PC-9 (cell line): ENCODE results near the gene MRPL40. TPM values are rescaled to one million over a fixed set of nuclear protein-coding genes. Genes with fewer than 3 reads are reported as not detected.
A peak's percentile ranks its signal among the peaks of the same experiment; 100 is the strongest.

Experiments used
- BruUV-seq: library from RNA; stranded (reverse); fragments of 400-500 nt; replicated peaks from 2 replicates; lab custom pipeline; 2021; lab: Mats Ljungman, UMichigan
- CTCF ChIA-PET: fragments of 300-600 bp; sonication (Branson Sonifier 250); formaldehyde crosslinking; loops from one replicate; lab custom pipeline; 2022; ENCODE audit warnings: antibody characterized with exemption; lab: Charles Lee
- POLR2A ChIA-PET: fragments of 300-600 bp; sonication (Branson Sonifier 250); formaldehyde crosslinking; loops from one replicate; lab custom pipeline; 2022; ENCODE audit warnings: antibody characterized with exemption; ENCODE audit not compliant: unreplicated experiment; lab: Charles Lee
- DNase-seq, 2 experiments: peaks; one replicate each; pipeline versions ENCODE4 v3.0.0 to v3.0.0-alpha.2; 2015 to 2022; ENCODE audit warnings: mixed read lengths in 1 of 2
- H2AFZ ChIP-seq: fragments of 200-600 bp; sonication (generic); 2 replicates; pipeline ENCODE4 v1.8.1; 2017; ENCODE audit warnings: antibody characterized with exemption
- H3F3A ChIP-seq: fragments of 200-600 bp; sonication (generic); 2 replicates; pipeline ENCODE4 v1.8.1; 2017; ENCODE audit warnings: antibody characterized with exemption, mild to moderate bottlenecking, low read depth; ENCODE audit not compliant: insufficient read depth
- H3K27ac ChIP-seq: fragments of 200-600 bp; sonication (generic); 2 replicates; pipeline ENCODE4 v1.6.1; 2016; ENCODE audit warnings: mixed run types
- H3K27me3 ChIP-seq: fragments of 200-600 bp; sonication (generic); 2 replicates; pipeline ENCODE4 v1.6.1; 2016; ENCODE audit warnings: low read depth, mixed run types; ENCODE audit not compliant: insufficient read depth
- H3K36me3 ChIP-seq: fragments of 200-600 bp; sonication (generic); 2 replicates; pipeline ENCODE4 v1.6.1; 2016; ENCODE audit warnings: low read depth, mixed run types
- H3K4me1 ChIP-seq: fragments of 200-600 bp; sonication (generic); replicated peaks from 2 replicates; pipeline ENCODE4 v1.6.1; 2016; ENCODE audit warnings: mixed run types; ENCODE audit not compliant: insufficient read depth
- H3K4me2 ChIP-seq: fragments of 200-600 bp; sonication (generic); 2 replicates; pipeline ENCODE4 v1.6.1; 2017; ENCODE audit warnings: mixed run types
- H3K4me3 ChIP-seq: fragments of 200-600 bp; sonication (generic); 2 replicates; pipeline ENCODE4 v1.6.1; 2016; ENCODE audit warnings: mixed run types
- H3K79me2 ChIP-seq: fragments of 200-600 bp; sonication (generic); 2 replicates; pipeline ENCODE4 v1.6.1; 2017; ENCODE audit warnings: low read depth, mixed run types
- H3K9me2 ChIP-seq: fragments of 200-600 bp; sonication (generic); 2 replicates; pipeline ENCODE4 v1.8.1; 2017; ENCODE audit warnings: mild to moderate bottlenecking; ENCODE audit not compliant: insufficient read depth
- H3K9me3 ChIP-seq: fragments of 200-600 bp; sonication (generic); 2 replicates; pipeline ENCODE4 v1.8.1; 2016; ENCODE audit warnings: low read depth; ENCODE audit not compliant: insufficient read depth
- H4K20me1 ChIP-seq: fragments of 200-600 bp; sonication (generic); 2 replicates; pipeline ENCODE4 v1.8.1; 2017; ENCODE audit not compliant: insufficient read depth
- EZH2 ChIP-seq: fragments of 200-600 bp; sonication (generic); IDR thresholded peaks from 2 replicates; pipeline ENCODE4 v1.8.0; 2017; ENCODE audit warnings: antibody characterized with exemption, low read depth
- intact Hi-C: fragments of 100-400 bp; cut with micrococcal nuclease; formaldehyde crosslinking; loops from one replicate; pipeline ENCODE4 v1.10.0; 2022; ENCODE audit not compliant: unreplicated experiment
- total RNA-seq: library from RNA; stranded (reverse); gene quantifications from 2 replicates; pipeline ENCODE4 v1.2.3, GENCODE V29; 2021
- TF ChIP-seq, protein P1 (sequence below): fragments of 200-600 bp; sonication (generic); conservative IDR thresholded peaks from 2 replicates; pipeline ENCODE4 v1.6.1; 2017; ENCODE audit warnings: mixed run types, antibody characterized with exemption, mild to moderate bottlenecking, moderate library complexity

The MRPL40 gene
- total RNA-seq, 1 experiment from 2014 or later, result 25.1 TPM

DNA sequence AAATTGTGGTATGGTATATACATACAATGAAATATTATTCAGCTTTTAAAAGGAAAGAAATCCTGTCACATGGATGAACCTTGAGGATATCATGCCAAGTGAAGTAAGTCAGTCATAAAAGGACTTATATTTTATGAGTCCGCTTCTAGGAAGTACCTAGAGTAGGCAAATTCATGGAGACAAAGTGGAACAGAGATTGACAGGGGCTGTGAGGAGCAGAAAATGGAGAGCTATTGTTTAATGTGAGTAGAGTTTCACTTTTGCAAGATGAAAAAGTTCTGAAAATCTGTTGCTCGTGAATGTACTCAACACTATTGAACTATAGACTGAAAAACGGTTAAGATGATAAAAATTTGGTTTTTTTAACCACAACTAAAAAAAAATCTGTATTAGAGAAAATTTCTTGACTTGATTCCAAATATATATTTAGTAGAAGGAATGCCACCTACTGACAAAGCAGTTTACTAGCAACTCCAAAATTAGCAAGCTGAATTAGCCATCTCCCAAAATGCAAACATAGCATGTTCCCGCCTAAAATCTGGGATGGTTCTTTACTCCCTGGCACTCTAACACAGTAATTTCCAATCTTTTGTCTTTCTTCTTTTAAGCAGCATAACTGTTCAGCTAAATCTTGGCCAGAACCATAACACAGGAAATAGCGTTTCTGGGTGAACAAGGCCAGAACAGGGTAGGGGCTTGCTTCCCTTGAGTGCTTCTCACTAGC lies 45.1 kb downstream of the MRPL40 start:
- intact Hi-C loops, result loop anchor here (2.0 to 10.0 kb wide), 3 partner anchors 155 to 299 kb away; partner anchors contain the start of genes CLTCL1 and SLC25A1
- Histone ChIP-seq H3K27me3 (no peaks in the 10 kb centered on the region), H3F3A (no peaks in the 10 kb centered on the region), H3K9me3 (no peaks in the 10 kb centered on the region), H3K4me2 (peak overlapping the region; percentile 96), H3K79me2 (peaks cover 48% of the 10 kb centered on the region), H3K4me1 (peaks cover 15% of the 10 kb centered on the region), H4K20me1 (peaks cover 24% of the 10 kb centered on the region), H3K27ac (no peak overlapping the region), H2AFZ (no peak overlapping the region), H3K4me3 (peak overlapping the region; percentile 75), H3K36me3 (no peaks in the 10 kb centered on the region), H3K9me2 (no peaks in the 10 kb centered on the region)
- no peak for TF ChIP-seq EZH2
- TF ChIP-seq, protein P1, sequence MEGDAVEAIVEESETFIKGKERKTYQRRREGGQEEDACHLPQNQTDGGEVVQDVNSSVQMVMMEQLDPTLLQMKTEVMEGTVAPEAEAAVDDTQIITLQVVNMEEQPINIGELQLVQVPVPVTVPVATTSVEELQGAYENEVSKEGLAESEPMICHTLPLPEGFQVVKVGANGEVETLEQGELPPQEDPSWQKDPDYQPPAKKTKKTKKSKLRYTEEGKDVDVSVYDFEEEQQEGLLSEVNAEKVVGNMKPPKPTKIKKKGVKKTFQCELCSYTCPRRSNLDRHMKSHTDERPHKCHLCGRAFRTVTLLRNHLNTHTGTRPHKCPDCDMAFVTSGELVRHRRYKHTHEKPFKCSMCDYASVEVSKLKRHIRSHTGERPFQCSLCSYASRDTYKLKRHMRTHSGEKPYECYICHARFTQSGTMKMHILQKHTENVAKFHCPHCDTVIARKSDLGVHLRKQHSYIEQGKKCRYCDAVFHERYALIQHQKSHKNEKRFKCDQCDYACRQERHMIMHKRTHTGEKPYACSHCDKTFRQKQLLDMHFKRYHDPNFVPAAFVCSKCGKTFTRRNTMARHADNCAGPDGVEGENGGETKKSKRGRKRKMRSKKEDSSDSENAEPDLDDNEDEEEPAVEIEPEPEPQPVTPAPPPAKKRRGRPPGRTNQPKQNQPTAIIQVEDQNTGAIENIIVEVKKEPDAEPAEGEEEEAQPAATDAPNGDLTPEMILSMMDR, result no peak; the same call in 1 of the 2 replicates
- ChIA-PET POLR2A (interaction anchor here (0.7 kb wide), 1 partner anchor 12 kb away, joined by 4 read pairs; no protein-coding TSS in a partner anchor), CTCF (interaction anchor here (0.5 to 1.5 kb wide), 2 partner anchors 333 to 1116 kb away, joined by 4 to 16 read pairs; partner anchors contain the start of gene ESS2)
- no TSS peak for BruUV-seq
- DNase-seq, result no peak

DNA sequence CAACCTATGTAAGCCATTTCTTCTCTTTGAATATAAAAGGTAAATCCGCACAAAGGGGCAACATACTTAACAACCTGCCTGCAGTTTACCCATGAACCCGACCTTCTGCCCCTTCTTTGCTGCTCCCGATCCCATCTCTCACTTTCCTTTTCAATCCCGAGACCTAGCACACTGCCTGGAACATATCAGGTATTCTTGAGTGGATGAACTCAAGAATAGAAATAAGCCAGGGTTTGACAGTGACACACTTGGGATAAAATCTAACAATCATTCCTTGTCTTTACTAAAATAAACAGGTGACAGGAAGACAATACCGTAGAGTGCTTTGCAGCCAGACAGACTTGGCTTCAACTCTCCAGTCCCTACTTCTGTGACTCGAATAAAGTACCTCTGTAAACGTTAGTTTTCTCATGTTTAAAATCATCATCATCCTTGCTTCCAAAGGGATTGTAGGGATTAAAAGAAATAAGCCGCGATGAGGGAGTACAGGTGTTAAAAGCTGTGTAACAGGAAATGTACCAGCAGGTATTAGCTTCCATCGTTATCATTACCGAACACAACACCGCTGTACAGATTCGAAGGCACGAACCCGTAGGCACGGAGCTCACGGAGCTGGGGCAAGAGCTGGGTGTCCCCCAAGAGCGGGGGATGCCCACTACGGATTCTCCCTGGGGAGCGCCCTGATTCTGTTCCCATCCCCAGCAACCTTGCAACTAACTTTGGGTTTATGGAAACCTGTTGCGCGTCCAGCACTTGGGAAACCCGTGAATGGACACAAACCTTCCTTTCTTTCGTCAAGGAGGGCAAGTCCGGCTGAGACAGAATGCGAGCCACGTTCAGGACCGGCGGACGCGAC lies 45.9 kb downstream of the MRPL40 start:
- DNase-seq, result no peak
- no peaks in the 10 kb centered on the region for H3K9me2 ChIP-seq
- H3K79me2 ChIP-seq, result peaks cover 48% of the 10 kb centered on the region
- no peak for TF ChIP-seq EZH2
- TF ChIP-seq, protein P1, result no peak
- intact Hi-C loops, result loop anchor here (2.0 to 10.0 kb wide), 3 partner anchors 154 to 299 kb away; partner anchors contain the start of genes CLTCL1 and SLC25A1
- CTCF ChIA-PET, result interaction anchor here (0.5 to 1.5 kb wide), 3 partner anchors 334 to 1585 kb away, joined by 3 to 16 read pairs (median 4); partner anchors contain the start of gene ESS2
- peak overlapping the region; percentile 96 for H3K4me2 ChIP-seq
- no peaks in the 10 kb centered on the region for H3K36me3 ChIP-seq
- POLR2A ChIA-PET, result interaction anchor here (0.7 kb wide), 1 partner anchor 293 kb away, joined by 5 read pairs; no protein-coding TSS in a partner anchor
- no peaks in the 10 kb centered on the region for H3F3A ChIP-seq
- peak overlapping the region; percentile 86 for H2AFZ ChIP-seq
- H3K9me3 ChIP-seq, result no peaks in the 10 kb centered on the region
- peak overlapping the region; percentile 75 for H3K4me3 ChIP-seq
- H4K20me1 ChIP-seq, result peaks cover 24% of the 10 kb centered on the region
- BruUV-seq, result TSS peak; percentile 48
- no peaks in the 10 kb centered on the region for H3K27me3 ChIP-seq
- H3K4me1 ChIP-seq, result peaks cover 15% of the 10 kb centered on the region
- H3K27ac ChIP-seq, result peak overlapping the region; percentile 92

DNA sequence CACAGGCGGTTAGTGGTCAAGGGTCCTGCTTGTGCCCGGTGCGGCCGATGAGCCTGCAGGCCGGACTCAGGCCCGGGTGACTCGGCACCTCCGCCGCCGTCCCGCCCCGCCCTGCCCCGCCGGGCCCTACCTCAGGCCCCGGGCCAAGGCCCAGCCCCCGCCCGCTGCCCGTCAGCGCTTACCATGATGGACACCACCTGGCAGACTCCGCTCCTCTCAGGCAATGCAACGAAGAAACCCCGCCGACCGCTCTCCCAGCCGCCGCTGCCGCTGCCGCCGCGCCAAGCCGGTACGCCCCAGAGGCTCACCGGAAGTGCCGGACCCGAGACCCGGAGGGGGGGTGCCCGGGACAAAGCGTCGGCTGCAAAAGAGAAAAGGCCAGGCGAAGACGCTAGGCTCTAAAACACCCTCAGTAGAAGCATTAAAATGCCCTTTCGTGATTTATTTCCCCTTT lies 46.6 kb downstream of the MRPL40 start, which contains the start of gene UFD1:
TSS of gene UFD1 (minus strand) at position 293 of the 454 bp plus-strand sequence. CDS start at position 185, 108 bp downstream.
- ChIA-PET POLR2A (interaction anchor here (0.6 to 0.7 kb wide), 2 partner anchors 32 to 294 kb away, joined by 3 to 5 read pairs; no protein-coding TSS in a partner anchor), CTCF (interaction anchor here (0.5 to 1.5 kb wide), 2 partner anchors 334 to 1585 kb away, joined by 3 to 4 read pairs; partner anchors contain the start of gene ESS2)
- peaks cover 15% of the 10 kb centered on the region for H3K4me1 ChIP-seq
- H3K27ac ChIP-seq, result peak within 1 kb of the TSS; percentile 92
- peak within 1 kb of the TSS; percentile 75 for H3K4me3 ChIP-seq
- H3K9me2 ChIP-seq, result no peaks in the 10 kb centered on the region
- no peaks in the 10 kb centered on the region for H3F3A ChIP-seq
- BruUV-seq, result no TSS peak
- H3K36me3 ChIP-seq, result no peaks in the 10 kb centered on the region
- TF ChIP-seq, protein P1, result no peak
- TF ChIP-seq EZH2, result no peak
- intact Hi-C loops, result loop anchor here (2.0 to 10.0 kb wide), 3 partner anchors 153 to 300 kb away; partner anchors contain the start of genes CLTCL1 and SLC25A1
- no peaks in the 10 kb centered on the region for H3K27me3 ChIP-seq
- peak within 1 kb of the TSS; percentile 92 for H2AFZ ChIP-seq
- DNase-seq, result peak; percentile 53 to 69
- H3K79me2 ChIP-seq, result peaks cover 48% of the 10 kb centered on the region
- peak within 1 kb of the TSS; percentile 96 for H3K4me2 ChIP-seq
- H3K9me3 ChIP-seq, result no peaks in the 10 kb centered on the region
- H4K20me1 ChIP-seq, result peaks cover 22% of the 10 kb centered on the region
